NCI-H1417 treated with DMSO at 0.1 percent for 48 hours (cell line): ENCODE measurements around the gene KIF17.

Experiments
- DNase-seq: peaks from one replicate; lab custom pipeline; 2025; lab: John Stamatoyannopoulos, UW

Gene KIF17

DNA sequence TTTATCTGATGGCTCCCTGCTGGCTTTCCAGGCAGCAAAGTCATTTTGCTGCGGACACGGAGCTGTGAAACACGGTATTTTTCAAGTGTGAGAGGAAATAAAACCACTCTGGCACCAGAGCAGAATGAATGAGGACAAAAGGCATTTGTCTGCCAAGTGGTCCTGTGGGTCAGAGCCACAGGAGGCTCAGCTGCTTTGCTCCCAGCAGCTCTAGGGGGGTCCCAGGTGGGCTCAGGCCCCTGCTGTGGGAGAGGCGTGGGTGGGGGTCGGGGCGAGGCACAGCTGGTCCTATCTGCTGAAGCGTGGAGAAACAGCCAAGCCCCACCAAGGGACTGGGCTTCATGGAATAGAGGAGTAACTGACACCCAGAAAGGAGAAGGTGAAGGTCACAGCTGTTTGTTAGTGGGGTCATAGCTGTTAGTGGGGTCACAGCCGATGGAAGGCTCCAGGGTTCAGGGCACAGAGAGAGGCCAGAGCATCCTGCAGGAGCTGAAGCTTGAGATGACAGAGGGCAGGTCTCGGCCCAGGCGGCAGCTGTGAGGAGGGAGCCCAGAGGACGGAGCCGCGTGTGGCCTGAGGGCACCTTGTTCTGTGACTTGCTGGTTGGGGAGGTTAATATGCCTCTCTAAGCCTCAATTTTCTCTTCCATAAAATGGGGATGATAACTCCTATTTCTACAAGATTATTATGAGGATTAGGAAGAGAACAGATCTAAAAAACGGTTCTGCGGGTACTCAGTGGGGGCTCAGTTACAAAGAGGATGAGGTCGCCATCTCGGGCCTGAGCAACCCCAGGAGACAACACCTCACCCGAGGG lies 7.1 kb downstream of the KIF17 start:
- DNase-seq, result no peak

DNA sequence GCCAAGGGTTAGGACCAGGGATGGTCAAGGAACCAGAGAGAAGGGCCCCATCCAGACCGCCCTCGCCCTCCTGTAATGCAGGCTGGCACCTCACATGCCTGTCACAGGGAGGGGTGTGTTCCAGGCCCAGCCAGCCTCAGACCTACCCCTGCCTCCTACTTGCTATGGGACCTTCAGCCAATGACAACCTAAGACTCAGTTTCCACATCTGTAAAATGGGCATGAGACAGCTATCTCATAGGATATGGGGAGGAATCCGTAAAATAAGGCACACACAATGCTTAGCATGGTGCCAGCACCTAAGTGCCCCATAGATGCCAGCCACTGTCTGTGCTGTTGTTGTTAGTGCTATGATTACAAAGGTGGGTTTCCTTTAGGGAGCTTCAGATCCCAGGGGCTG lies 7.9 kb downstream of the KIF17 start:
- no peak for DNase-seq

DNA sequence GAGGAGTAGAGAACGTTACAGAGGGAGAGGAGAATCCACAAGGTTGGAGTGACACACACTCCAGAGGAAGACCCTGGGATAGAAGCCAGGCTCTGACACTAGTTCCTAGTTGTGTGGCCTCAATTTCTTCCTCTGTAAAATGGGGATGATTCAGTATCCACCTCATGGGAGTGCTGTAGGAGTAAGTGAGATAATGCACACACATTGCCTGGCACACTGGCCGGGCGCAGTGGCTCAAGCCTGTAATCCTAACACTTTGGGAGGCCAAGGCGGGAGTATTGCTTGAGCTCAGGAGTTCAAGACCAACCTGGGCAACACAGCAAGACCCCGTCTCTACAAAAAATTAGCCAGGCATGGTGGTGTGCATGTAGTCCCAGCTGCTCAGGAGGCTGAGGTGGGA lies 8.9 kb downstream of the KIF17 start:
- no peak for DNase-seq

DNA sequence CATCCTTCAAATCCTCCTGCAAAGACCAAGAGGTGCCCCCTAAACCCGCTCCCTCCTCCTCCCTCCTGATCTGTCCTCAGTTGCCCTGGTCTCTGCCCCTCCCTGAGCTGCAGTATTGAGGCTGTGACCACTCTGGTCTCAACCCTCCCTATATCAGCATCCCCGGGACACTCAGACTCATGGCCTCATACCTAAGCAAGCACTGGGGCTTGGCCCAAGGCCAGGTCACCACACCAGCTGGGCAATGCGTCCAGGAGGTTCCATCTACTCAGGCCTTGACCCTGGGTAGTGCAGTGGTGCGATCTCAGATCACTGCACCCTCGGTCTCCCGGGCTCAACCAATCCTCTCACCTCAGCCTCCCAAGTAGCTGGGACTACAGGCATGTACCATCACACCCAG lies 9.8 kb downstream of the KIF17 start:
- DNase-seq, result no peak

DNA sequence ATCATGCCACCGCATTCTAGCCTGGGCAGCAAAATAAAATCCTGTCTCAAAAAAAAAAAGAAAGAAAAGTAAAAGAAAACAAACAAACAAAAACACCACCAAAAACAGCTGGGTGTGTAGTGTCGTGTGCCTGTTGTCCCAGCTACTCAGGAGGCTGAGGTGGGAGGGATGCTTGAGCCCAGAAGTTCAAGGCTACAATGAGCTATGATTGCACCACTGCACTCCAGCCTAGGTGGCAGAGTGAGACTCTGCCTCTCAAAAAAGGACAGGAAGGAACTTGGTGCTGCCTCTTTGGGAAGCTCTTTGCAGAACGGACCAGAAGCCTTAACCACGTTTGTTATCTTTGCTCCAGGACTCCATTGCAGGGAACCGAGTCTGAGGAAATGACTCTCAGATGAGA lies 11.0 kb downstream of the KIF17 start:
- DNase-seq, result no peak

DNA sequence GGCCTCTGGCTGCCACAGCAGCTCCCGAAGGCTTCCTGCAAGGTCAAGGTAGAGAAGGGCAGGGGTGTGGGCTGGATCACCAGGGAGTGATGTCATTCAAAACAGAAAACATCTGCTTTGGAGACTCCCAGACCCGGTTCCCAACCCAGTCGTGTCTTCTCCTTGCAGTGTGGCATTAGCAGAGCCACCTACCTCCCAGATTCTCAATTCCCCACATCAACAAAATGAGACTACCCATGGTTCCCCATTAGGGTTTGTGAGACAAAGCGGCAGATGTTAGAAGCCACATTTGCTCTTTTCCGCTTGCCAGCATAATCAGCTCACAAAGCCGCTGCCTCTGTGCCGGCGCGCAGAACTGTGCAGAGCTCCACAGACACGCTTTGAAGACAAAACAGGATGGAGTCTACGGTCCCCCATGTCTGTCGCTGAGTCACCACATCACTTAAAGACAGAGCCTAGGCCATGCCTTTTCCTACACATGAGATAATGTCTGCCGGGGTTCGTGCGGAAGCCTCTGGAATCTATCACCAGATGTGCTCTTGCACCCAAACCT lies 12.5 kb downstream of the KIF17 start:
- DNase-seq, result no peak

DNA sequence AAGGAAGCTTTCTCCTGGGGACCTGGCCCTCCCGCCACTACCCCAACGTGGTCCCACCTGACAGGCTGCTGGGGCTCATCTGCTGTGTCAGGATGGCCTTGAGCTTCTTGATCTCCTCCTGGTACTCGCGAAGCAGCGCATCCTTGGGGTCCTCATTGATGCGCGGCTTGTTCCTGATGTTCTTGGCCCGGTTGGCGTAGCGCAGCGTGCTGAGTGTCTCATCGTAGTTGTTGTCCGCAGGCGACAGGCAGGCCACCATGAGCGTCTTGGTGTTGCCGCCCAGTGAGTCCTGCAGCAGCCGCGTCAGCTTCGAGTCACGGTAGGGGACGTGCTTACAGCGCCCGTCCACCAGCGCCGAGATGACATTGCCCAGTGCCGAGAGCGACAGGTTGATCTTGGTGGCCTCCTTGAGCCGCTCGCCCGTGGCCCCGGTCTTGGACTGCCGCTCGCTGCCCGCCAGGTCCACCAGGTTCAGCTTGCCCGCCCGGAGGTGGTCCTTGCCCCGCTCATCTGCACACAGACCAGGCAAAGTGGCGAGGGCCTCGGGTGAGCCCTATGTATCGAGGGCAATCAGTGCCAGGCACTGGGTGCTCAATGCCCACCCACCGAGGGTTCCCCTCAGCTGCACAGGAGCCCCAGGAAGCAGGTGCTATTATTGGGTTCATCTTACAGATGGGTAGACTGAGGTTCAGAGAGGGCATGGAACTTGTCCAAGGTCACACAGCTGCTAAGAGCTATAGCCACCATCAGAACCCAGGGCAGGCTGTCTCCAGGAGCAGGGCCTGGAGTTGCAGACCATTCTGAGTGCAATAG lies 13.2 kb downstream of the KIF17 start:
- DNase-seq, result no peak

DNA sequence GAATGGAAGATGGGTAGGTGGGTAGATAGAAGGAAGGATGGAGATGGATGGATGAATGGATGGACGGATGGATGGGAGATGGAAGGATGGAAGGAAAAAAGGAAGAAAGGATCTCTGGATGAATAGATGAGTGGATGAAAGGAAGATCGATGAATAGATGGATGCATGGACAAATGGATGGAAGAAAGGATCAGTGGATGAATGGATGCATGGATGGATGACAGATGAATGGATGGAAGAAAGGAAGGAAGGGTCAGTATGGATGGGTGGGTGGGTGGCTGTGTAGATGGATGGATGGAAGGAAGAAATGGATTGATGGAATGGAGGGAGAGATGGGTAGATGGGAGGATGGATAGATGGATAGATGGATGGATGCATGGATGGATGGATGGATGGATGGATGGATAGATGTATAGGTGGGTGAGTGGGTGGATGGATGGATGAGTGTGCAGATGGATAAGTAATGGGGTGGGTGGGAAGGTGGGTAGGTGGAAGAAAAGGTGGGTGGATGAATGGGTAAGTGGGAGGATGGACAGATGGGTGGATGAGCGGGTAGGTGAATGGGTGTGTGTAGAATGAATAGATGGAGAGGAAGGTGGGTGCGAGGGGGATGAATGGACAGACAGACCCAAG lies 14.6 kb downstream of the KIF17 start:
- no peak for DNase-seq

DNA sequence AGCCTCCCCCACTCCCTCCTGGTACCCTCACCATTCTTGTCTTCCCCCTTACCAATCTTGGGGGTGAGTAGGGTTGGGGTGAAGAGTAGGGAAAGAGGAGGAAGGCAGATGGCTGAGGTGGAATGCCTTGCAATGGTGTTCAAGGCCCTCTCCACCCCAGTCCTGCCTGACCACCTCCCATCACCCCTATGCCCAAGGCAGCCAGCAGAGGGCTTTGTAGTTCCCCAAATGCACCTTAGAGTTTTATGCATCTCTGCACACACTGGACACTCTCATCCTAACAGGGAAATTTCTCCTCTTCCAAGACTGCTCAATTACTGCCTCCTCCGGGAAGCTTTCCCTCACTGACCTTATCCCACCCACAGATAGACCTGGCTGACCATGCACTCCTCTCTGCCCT lies 15.4 kb downstream of the KIF17 start:
- no peak for DNase-seq

DNA sequence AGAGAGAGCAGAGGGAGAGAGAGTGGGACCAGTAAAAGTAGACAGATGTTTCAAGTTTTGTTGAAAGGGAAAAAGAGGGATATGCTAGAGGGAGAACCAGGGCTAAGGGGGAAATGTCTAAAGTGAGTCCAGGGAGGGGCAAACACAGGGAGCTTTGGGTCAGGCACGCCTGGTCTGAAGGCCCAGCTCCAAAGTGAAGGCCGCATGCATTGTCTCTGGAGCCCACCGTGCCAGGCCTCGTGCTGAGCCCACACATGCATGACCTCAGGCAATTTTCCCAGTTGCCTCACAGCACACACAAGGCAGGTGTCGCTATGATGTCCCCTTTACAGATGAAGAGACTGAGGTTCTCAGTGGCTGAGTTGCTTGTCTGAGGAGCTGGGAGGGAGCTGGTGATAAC lies 16.0 kb downstream of the KIF17 start:
- DNase-seq, result no peak

DNA sequence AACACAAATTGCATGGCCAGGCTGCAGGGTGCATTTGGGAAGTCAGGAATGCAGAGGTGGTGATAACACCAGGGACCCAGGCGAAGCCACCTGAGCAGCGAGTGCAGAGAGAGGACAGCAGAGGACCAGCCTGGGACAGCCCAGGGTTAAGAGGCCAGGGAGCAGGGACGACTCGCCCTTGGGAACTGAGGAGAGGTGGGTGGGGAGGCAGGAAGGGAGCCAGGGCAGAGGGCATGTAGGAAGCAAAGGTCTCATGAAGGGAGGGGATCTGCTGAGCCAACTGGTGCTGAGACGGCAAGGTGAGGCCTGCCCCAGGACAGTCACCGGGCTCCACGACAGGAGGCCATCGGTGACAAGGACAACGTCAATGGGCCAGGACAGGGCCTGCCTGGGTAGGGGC lies 16.4 kb downstream of the KIF17 start:
- no peak for DNase-seq

DNA sequence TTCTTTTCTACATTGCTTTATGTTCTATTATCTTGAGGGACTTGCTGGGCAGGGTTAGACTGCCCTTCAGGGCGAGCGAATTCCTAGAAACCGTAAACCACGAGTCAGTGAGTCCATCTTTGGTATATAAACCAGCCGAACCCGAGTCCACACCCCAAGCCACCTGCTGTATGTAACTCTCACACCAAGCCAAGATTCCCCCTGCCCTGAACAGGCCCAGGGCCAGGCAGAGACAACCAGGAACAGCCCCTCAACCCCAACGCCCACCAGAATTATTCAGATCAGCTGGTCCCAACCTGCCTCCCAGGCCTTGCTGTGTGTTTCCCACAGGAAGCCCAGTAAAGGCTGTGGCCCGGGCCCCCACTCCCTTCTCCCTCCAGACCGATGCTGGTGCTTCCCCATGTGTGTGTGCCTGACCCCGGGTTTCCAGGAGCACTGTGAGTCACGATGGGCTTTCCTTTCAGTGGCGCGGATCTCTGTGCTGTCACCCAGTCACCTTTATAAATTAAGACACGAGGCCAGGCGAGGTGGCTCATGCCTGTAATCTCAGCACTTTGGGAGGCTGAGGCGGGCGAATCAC lies 17.1 kb downstream of the KIF17 start:
- no peak for DNase-seq

DNA sequence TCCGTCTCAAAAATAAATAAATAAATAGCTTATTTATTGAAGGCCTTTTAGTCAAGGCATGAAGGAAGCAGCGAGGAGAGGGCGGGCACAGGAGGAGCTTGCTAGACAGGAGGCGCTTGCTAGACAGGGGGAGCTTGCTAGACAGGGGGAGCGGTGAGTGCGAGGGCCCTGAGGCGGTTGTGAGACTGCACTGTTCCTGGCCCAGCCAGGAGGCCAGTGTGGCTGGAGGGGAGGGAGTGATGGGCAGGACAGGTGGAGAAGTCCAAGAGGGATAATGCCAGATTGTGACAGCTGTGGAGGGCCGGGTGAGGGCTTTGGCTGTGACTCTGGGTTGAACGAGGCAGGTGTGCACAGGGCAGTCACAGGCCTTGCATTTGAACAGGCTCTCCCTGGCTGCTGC lies 18.2 kb downstream of the KIF17 start:
- DNase-seq, result no peak

DNA sequence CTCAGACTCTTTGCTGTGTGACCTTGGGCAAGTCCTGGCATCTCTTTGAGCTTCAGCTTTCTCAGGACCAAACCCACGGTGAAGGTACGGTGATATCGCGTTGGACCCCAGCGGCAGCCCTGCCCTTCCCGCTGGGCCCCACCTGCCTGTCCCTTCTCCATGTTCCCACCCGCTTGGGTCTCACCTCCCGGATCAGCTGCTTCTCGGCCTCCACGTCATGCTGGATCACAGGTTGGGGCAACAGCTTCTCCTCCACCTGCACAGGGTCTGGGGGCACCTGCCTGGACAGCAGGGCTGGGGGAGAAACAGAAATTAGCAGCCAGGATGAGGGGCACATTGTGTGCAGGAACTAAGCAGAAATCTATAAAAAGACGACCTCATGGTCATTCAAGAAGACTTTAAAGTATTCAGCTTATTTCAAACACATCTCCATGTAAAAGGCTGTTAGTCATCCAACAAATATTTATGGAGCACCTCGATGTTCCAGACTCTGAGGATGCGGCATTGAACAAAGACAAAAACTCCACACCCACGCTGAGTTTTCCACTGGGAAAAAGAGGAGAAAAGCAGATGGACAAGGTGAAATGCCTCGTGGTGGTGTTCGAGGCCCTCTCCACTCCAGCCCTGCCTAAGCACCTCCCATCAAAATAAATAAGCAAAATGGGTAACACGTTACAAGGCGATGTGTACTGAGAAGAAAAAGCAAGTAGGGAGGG lies 19.5 kb downstream of the KIF17 start:
- DNase-seq, result no peak

DNA sequence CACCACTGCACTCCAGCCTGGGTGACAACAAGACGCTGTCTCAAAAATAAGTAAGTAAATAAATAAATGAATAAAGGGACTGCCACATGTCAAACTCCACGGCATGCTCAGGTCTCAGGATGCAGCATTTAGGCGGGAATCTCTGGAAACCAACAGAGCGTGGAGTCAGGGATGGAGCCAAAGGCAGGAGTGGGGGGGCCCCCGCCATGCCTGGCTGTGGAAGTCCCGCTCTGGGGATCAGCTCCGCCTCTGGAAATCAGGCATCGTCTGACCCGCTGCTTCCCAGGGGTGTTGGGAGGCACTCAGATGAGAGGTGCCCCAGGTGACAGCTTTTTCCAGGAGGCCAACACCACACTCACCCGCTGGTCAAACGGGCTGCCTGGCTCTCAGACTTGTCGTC lies 20.2 kb downstream of the KIF17 start:
- DNase-seq, result no peak

DNA sequence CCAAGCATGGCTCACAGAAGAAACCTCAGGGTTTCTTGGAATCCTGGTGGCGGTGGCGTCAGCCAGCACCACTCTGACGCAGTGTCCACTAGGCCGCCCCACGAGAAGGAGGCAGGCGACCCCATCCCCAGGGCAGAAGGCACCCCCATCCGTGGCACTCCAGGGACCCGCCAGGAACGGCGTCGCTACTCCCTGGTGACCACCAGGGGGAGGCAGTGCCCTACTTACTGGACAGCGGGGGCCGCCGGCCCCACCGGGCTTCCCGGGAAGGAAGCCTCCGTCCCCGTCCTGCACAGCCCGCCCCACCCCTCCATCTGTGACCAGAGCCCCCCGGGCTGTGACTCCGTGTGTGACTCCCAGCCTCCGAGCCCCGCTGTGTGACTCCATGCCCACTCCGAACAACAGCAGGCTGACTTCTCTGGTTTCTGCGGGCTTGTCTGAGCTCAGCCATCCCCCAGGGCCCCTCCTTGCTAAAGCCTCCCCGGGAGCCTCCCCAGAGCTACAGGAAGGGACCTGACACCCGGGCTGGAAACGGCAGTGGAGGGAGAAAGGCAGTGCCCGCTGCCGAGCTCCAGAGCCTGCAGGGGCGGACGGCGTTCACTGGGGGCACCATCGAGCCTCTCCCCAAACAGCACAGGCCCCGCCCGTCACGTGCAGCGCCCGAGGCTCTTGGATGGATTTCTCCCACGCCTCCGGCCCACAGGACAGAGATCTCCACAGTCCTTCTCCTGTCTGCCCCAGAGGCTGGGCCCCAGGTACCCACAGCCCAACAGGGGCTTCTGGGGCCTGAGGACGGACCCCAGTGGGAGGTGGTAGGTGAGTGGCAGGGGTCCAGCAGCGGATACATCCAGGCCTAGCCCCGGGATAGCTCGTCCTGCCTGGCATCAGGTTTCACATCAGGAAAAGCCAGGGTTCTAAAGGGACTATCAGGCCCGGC lies 21.1 kb downstream of the KIF17 start:
- DNase-seq, result peak; percentile 38

DNA sequence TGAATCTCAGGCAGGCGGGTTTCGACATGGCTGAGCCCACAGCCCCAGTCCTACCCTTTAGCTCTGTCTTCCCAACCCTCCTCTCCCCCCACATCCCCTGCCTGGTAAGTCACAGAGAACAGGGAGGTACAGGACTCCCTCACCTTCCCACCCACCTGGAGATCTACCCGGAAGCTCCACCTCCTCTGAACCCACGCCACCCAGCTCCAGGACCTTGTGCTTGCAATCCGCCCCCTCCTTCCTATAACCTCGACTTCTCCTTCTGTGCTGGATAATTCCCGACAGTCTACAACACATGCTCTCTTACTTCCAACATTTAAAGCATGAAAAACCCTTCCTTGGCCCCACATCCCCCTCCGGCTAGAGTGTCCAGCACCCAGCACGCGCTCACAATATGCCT lies 22.3 kb downstream of the KIF17 start:
- DNase-seq, result no peak

DNA sequence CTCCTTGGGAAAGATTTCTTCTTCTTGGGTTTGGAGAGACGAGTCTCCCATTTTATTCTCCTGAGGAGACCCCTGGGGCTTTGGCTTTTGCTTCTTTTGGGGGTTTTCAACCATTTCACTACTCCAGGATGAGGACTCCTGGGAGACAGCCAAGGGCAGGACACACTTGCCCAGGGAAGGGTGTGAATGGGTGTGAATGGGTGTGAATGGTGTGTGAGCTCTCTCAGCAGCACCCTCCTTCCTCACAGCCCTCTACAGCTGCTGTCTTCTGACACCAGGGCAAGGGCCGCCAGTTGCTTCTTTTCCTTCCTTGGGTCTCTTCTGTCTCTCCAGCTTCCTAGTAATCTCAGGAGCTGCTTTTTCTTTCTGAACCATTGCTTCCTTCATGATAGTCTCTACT lies 24.2 kb downstream of the KIF17 start:
- DNase-seq, result no peak

DNA sequence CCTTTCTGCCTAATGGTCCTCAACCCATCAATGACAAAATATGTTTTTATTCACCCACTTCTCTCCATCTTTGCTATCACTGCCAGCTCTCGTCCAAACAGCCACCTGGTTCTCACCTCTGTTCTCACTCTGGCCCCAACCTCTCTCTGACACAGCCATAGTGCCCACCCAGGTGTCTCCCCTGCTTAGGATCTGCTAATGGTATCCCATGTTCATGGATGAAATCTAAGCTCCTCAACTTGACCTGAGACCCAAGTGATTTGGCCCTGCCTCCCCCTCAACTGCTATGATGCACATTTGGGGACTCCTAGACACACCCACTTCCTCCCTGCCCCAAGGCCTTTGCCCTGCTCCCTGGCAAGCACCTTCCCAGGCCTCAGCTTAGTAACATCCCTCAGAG lies 25.9 kb downstream of the KIF17 start:
- no peak for DNase-seq

DNA sequence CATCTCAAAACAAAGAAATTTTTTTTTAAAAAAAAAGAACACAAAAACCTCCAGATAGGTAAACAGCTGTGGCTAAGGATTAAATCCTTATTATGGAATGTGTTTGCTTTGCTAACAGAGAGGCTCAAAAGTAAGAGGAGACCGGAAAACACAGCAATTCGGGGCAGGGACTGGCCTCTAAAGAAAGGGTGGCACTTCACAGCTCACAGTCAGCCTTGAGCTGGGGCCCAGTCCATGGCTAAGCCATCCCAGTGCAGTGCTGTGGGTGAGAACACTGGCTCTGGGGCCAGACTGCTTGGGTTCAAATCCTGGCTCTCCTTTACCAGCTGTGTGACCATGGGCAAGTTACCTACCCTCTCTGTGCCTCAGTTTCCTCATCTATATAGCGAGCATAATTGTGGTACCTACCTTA lies 28.2 kb downstream of the KIF17 start:
- DNase-seq, result no peak
